ENCODE data around the gene DNAI1.
A peak's percentile ranks its signal among the peaks of the same experiment; 100 is the strongest.
"Not testable (repeated sequence)": the region's sequence is repeated elsewhere in the genome, so short reads cannot be mapped to it uniquely, and the experiment has no call there.

Gene DNAI1

GRCh38 chr9:34514816-34515215, 56.2 kb downstream of the DNAI1 start:
- no peak for DNase-seq

DNA sequence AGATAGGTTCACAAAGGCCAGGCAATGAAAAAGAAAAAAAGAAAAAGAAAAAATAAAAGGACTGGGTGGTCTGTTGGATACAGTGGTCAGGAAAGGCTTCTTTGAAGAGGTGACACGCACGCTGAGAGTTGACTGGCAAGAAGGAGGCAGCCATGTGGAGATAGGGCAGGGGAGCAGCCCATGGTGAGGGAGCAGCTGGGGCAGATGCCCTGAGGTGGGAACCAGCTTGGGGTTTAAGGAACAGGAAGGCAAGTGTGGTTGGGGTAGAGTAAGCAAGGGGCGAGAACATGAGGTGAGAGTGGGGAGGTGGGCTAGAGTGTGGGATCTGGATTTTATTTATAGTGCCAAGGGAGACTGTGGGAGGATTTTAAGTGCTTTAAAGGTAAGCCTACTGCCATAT, 57.4 kb downstream of the DNAI1 start:
- DNase-seq = no peak

DNA sequence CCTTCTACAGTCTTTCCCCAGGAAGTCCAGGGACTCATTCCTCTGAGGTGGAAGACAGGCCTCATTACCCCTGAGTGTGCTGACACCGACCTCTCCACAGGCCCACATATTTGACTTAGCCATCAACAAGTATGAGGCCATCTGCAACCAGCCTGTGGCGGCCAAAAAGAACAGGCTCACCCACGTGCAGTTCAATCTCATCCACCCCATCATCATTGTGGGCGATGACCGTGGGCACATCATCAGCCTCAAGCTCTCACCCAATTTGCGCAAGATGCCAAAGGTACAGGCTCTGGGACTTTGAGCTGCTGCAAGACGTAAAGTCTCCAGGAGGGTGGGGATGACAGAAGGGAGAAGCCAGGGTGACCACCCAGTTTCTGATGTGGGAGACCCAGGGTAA, 58.6 kb downstream of the DNAI1 start:
- DNase-seq = no peak

DNA sequence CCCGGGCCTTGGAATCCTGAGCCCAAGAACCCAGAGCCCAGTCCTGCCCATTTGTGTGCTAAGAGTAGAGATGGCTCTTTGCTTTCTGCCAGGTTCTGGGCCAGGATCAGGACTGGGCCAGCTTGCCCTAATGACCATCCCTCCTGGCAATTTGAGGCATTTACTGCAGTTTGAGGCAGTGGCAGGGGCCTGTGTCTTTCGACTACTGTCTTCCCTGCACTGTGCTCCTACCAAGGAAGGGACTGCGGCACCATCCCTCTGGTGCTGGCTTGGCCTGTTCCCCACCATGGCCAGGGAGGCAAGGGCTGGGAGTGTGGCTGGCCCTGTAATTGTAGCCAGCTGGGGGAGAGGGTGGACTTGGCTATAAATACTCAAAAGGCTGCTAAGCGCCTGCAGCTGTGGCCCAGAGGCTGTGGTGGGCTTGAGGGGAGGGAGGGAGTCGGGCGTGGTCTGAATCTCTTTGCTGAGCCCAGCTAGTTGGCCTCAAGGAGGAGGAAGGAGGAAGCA, 59.6 kb downstream of the DNAI1 start:
- no peak for DNase-seq

GRCh38 chr9:34518896-34519295, 60.3 kb downstream of the DNAI1 start:
- DNase-seq = no peak

DNA sequence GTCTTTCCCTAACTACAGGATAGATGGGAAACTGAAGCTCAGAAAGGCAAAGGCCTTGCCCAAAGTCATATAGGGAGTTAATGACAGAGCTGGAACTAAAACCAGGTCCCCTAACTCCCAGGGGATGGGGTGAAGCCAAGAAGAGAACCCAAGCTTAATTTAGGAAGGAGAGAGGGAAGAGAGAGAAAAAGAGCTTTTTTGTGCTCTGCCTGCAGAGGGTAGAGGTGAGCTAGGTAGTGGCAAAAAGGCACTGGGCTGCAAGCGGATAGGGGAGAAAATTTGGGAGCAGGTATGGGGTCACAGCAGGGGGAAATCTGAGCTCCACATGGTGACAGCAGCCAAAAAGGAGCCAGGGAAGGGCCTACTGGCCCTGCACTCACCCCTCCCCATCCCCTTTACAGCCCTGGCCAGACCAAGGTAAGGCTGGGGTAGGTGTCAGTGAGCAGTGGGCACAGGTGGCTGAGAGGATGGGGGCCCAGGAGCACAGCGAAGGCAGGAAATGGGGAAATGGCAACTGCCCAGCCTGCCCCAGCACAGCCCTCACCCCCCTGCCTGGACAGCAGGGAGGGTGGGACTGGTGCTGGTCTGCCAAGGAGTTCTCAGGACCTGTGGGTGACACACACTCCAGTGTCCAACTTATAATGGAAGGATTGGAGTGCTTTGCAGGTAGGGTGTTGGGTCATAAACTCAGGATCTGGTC, 60.9 kb downstream of the DNAI1 start:
- DNase-seq = no peak

GRCh38 chr9:34520096-34520495, 61.5 kb downstream of the DNAI1 start:
- no peak for DNase-seq

GRCh38 chr9:34520505-34521385, 62.1 kb downstream of the DNAI1 start:
- DNase-seq = no peak

DNA sequence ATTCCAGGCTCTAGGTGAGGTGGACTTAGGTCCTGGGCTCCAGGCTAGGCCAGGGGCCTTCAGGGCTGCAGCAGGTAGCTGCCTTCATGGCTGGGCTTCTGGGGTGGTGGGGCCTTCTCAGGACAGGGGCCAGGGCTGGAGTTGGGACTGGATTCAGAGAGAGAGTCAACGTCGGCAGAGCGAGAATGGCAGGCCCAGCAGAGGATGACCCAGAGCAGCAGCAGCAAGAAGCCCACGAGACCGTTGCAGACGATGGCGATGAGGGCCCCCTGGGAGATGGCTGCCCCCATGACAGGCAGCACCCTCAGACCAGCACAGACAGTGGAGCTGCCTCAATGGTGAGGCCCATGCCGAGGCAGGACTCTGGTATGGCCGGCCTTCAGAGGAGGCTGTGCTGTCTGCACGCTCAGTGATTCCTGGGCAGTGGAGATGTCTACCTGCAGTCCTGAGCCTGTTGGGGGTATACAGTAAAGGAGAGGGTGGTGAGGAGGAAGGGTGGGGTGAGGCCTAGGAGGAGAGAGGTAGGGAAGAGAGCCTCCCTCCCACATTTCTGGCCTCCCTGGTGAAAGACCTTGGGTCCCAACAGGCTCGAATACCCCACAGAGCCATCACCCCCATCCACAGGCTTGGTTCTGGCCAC, 62.9 kb downstream of the DNAI1 start:
- no peak for DNase-seq

DNA sequence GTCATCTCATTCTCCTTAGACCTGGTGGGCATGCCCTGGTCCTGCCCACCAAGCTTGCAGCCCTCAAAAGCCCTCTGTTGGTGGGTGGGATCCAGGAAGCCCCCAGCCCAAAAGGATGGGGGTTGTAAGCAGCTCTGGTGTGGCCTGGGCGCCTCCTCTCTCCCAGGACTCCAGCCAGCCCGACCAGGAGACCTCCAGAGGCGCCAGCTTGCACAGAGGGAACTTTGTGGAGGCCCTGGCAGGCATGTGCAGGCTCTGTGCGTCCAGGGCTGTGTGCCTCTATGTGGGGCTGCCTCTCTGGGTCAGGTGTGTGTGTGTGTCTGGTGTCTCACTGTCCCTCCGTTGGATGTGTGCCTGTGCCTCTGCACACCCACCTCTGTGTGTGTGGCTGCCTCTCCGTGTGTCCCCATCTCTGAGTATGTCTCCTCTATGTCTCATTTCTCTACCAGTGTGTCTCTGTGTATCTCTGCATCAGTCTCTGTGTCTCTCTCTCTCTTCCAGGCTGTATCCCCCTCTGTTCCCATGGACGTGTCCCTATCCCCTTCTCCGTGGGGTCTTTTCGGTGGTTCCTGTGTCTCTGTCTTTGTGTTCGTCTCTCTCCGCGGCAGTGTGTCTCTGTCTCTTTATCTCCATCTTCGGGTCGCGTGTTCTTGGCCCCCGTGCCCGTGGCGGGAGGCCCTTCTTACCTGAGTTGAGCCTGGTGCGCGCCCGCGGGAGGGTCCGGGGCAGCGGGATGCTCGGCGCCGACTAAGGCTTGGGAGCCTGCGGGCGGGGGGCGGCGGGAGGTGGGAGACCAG, 63.7 kb downstream of the DNAI1 start:
- peak in 1 of 2 donors; percentile 24 for DNase-seq

DNA sequence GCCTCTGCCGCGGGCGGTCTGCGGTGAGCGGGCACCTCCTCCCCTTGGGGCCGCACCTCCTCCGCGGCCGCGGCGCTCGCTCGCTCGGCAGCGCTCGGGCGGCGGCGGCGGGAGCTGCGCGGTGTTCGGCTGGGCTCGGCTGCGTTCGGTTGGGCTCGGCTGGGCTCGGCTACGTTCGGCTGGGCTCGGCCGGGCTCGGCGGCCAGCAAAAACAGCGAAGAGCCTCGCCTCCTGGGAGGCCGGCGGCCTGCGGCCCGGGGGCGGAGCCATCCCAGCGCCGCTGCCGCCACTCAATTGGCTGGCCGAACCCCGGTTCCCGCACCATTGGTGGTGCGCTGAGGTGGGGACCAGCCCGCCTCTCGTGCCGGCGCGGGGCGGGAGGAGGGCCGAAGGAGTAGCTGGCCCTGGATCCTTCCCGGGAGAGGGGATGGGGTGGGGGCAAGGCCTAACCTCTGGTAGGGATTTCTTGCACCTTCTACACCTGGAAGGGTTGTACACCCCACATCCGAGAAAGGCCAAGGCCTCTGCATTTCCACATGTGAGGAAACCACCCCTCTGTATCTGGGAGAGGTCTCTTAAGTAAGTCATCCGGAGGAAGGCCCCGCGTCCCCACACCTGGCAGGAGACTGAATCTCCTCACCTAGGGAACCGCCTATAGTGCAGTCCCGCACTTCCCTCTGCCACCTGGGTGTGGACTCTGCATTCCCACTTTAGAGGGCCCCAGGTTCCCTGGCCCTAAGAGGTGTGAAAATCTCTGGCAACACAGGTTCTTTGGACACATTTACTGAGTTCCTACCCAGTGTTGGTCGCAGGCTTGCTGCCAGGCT, 64.6 kb downstream of the DNAI1 start, which contains the start of gene ENHO:
Gene ENHO, minus strand, starts transcription at position 20 of the 827 bp plus-strand sequence. CDS start 1,295 bp downstream, outside the sequence.
- DNase-seq = peak; percentile 82 to 91

- DNase-seq = no peak
These were observed 65.7 kb downstream of the DNAI1 start for GRCh38 chr9:34524349-34524748.

- no peak for DNase-seq
These were observed 67.4 kb downstream of the DNAI1 start for GRCh38 chr9:34526026-34526425.

- DNase-seq = not testable (repeated sequence)
These were observed 73.4 kb downstream of the DNAI1 start for GRCh38 chr9:34532041-34532440.

- DNase-seq = no peak
These were observed 78.1 kb downstream of the DNAI1 start for GRCh38 chr9:34536685-34537084.

DNA sequence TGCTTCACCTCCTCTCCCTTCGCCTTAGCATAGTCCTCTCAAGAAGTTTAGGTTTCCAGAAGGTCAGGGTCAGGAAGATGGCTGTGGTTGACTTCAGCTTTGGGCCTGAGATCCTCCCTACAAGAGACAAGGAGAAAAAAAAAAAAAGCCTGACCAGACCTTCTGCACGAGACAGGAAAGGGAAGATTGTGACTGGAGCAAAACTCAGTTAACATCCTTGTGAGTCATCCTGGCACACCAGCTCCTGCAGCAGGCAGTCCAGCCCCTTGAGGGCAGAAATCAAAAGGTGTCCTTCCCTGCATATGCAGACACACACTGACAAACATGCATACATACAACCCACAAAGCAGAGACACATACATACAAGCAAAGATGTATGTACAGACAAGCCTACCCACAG, 82.2 kb downstream of the DNAI1 start:
- DNase-seq = no peak

- DNase-seq = no peak
These were observed 82.9 kb downstream of the DNAI1 start for GRCh38 chr9:34541540-34541939.

- no peak for DNase-seq
These were observed 85.4 kb downstream of the DNAI1 start for GRCh38 chr9:34544035-34544434.

DNA sequence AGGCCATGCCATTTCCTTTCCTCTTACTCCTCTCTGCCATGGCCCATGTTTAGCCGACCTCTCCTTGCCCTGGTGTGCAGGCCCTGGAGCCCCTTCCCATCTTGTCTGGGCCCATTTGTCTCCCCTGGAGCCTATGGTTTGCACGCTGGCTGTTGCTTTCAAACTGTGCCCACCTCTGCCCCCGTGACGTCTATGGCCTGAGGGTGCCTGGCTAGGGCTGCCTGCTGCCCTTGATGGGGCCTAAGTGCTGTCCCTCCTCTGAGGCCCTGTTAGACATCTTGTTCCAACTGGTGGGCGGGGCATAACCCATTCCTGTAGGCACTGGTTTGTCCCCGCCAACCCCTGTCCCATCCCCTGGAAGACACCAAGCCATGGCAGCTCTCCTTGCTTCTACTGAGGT, 86.9 kb downstream of the DNAI1 start:
- no peak for DNase-seq

DNA sequence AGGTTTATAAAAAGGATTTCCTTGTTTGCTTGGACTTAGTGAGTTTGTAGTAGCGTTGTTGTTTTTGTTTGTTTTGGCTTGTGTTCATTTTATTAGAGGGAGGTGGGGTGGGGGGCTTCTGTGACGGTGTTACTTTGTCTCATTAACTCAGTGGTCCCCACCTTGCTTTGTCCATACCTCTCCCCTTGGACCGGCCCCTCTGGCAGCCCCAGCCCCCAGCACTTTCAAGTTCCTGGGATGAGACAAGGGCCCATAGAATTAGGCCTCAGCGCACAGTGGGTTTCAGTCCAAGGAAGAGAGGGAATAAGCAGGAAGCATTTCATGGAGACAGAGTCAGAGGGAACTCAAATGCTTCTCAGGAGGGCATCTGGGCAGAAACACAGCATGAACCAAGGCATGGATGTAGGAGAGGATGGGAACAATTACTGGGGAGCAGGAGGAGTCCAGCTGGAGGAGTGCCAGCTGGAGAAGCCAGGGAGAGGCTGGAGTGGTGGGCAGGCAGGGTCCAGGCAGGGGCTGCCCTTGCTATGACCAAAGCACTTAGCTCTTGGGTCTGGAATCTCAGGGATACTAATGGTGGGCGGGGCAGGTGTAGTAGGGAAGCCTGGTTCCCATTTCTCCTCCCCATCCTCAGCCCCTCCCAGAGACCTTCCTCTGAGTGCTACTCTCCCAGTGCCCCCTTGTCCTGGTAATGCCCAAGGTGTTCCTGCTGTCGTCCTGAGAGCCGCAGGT, 87.7 kb downstream of the DNAI1 start:
- DNase-seq = no peak

All from hippocampal formation (tissue), 2 donors.